AG04449 (cell line): Measurements from ENCODE around the gene PCNX1.
A peak's percentile ranks its signal among the peaks of the same experiment; 100 is the strongest.
"Not testable (repeated sequence)": the region's sequence is repeated elsewhere in the genome, so short reads cannot be mapped to it uniquely, and the experiment has no call there.

Experiments
- CTCF ChIA-PET: fragments of 350-600 bp; formaldehyde crosslinking; extraction: SDS; loops from one replicate; lab custom pipeline; 2021; ENCODE audit warnings: antibody characterized with exemption; lab: Yijun Ruan, JAX
- POLR2A ChIA-PET: fragments of 400-600, 350-600 bp; formaldehyde crosslinking; extraction: SDS; loops from one replicate; lab custom pipeline; 2020; ENCODE audit warnings: antibody characterized with exemption, inconsistent platforms; lab: Yijun Ruan, JAX
- DNase-seq: peaks from one replicate; pipeline ENCODE4 v3.0.0-alpha.2; 2010; ENCODE audit warnings: low read depth, low spot score
- H3K4me3 ChIP-seq: 2 replicates; pipeline ENCODE4 v1.5.1; 2011; ENCODE audit warnings: low read depth, mild to moderate bottlenecking, control low read depth, low read length
- CTCF ChIP-seq: IDR thresholded peaks from one replicate; pipeline ENCODE4 v1.5.1; 2011; ENCODE audit warnings: mild to moderate bottlenecking, moderate library complexity, low read length, control low read depth, inconsistent platforms; ENCODE audit not compliant: insufficient read depth; ENCODE audit errors: missing control alignments

The PCNX1 gene

GRCh38 chr14:70931008-70931407 is 23.7 kb downstream of the PCNX1 start:
- ChIA-PET POLR2A (no interaction called here), CTCF (interaction anchor here (1.2 to 3.3 kb wide), 7 partner anchors 11 to 114 kb away, joined by 3 to 20 read pairs (median 4); partner anchors contain the start of gene PCNX1)
- TF ChIP-seq CTCF, result no peak
- no peak for DNase-seq
- no peak overlapping the region for H3K4me3 ChIP-seq

DNA sequence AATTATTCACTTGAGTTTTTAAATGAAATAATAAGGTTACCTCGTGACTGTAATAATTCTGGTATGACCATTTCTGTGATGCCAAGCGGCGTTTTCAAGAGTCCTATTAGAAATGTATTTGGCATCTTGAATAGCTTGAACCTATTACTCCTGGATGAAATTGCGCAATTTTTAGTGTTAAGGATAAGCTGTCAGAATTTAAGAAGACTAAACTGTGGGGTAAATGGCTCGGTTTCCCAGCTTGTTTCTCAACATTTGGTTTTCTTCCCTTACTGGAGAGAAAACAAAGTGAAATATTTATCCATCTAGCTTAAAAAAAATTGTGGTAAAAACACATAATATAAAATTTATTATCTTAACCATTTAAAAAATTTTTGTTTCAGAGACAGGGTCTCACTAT is 26.8 kb downstream of the PCNX1 start:
- CTCF ChIA-PET, result interaction anchor here (0.9 to 2.5 kb wide), 6 partner anchors 8 to 116 kb away, joined by 3 to 15 read pairs (median 3); no protein-coding TSS in a partner anchor
- TF ChIP-seq CTCF, result no peak
- DNase-seq, result no peak
- H3K4me3 ChIP-seq, result no peak overlapping the region
- POLR2A ChIA-PET, result interaction anchor here (1.0 kb wide), 1 partner anchor 14 kb away, joined by 3 read pairs; no protein-coding TSS in a partner anchor

DNA sequence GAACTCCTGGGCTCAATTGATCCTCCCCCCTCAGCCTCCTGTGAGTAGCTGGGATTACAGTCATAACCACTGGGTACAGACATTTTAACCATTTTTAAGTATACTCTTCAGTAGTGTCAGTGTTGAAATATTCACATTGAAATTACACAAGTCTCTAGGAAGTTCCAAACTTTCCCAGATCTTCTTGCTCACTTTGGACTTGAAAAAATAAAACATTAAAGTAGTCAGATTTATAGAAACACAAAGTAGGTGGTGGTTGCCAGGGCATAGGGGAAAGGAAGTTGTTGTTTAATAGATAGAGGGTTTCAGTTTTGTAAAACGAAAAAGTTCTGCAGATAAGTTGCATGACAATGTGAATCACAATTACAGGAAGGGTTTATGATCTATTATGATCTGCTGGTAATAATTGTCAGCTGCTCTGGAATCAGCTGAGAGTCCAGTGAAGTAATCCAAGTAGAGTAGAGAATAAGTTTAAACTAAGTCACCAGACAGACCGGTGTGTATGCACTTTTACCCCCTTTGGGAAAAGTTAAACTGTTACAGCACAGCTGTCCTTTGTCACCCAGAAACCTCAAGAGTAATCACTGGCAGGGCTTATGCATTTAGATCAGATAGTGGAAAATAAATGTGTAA is 27.4 kb downstream of the PCNX1 start:
- ChIA-PET POLR2A (no interaction called here), CTCF (interaction anchor here (0.9 to 2.5 kb wide), 4 partner anchors 9 to 117 kb away, joined by 3 to 15 read pairs (median 8); no protein-coding TSS in a partner anchor)
- no peak for TF ChIP-seq CTCF
- peak; percentile 31 for DNase-seq
- no peak overlapping the region for H3K4me3 ChIP-seq

- no peak for DNase-seq
- ChIA-PET POLR2A (no interaction called here), CTCF (interaction anchor here (1.3 to 2.5 kb wide), 2 partner anchors 20 to 30 kb away, joined by 3 to 15 read pairs; no protein-coding TSS in a partner anchor)
- TF ChIP-seq CTCF, result no peak
- no peak overlapping the region for H3K4me3 ChIP-seq
Measured at GRCh38 chr14:70935135-70935534, 27.9 kb downstream of the PCNX1 start.

- CTCF ChIA-PET, result interaction anchor here (1.2 kb wide), 1 partner anchor 10 kb away, joined by 3 read pairs; no protein-coding TSS in a partner anchor
- POLR2A ChIA-PET, result not testable (repeated sequence)
Measured at GRCh38 chr14:70939693-70940092, 32.4 kb downstream of the PCNX1 start.

GRCh38 chr14:70941637-70942341 is 34.5 kb downstream of the PCNX1 start:
- DNase-seq, H3K4me3 ChIP-seq, POLR2A ChIA-PET: not testable (repeated sequence)
- CTCF ChIA-PET, result interaction anchor here (0.9 to 1.5 kb wide), 2 partner anchors 11 to 124 kb away, joined by 3 to 4 read pairs; no protein-coding TSS in a partner anchor

More at GRCh38 chr14:70939693-70940092, 32.4 kb downstream of the PCNX1 start:
- not testable (repeated sequence) for H3K4me3 ChIP-seq, DNase-seq

DNA sequence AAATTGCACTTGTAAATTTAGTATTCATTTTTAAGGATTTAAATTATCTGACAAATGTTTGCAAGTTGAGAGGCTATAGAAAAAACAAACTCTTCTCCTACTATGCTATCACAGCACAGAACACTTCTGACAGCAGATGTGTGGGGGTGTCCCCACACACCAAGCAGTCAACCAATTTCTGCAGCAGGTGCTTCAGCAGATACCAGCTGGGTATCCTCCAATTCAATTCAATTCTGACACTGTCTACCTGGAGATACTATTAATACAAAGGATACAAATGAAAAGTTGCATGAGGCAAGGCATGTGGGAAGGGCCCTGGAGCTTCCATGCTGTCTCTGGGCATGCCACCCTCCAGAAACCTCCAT is 35.1 kb downstream of the PCNX1 start:
- CTCF ChIA-PET, result interaction anchor here (0.9 kb wide), 1 partner anchor 12 kb away, joined by 3 read pairs; no protein-coding TSS in a partner anchor

GRCh38 chr14:70942721-70943120 is 35.5 kb downstream of the PCNX1 start:
- CTCF ChIA-PET, result interaction anchor here (0.9 kb wide), 1 partner anchor 12 kb away, joined by 3 read pairs; no protein-coding TSS in a partner anchor
- POLR2A ChIA-PET, H3K4me3 ChIP-seq, DNase-seq: not testable (repeated sequence)

More for the DNA sequence above, 35.1 kb downstream of the PCNX1 start:
- no peak overlapping the region for H3K4me3 ChIP-seq
- TF ChIP-seq CTCF, result no peak
- no peak for DNase-seq
- POLR2A ChIA-PET, result no interaction called here
